Panc1 (cell line): ENCODE data around the gene BBS9.

Source experiments
- POLR2AphosphoS5 ChIP-seq: IDR thresholded peaks from 2 replicates; pipeline ENCODE4 v1.6.1; 2012; ENCODE audit warnings: mild to moderate bottlenecking, low read depth, low read length, moderate library complexity
- TCF7L2 ChIP-seq: IDR thresholded peaks from 2 replicates; pipeline ENCODE4 v1.6.1; 2011; ENCODE audit warnings: mild to moderate bottlenecking, low read depth, low read length, inconsistent platforms
- TF ChIP-seq, protein P1 (sequence below): fragments of 450-650 bp; IDR thresholded peaks from 2 replicates; pipeline ENCODE4 v1.5.1; 2017; ENCODE audit warnings: mild to moderate bottlenecking

DNA sequence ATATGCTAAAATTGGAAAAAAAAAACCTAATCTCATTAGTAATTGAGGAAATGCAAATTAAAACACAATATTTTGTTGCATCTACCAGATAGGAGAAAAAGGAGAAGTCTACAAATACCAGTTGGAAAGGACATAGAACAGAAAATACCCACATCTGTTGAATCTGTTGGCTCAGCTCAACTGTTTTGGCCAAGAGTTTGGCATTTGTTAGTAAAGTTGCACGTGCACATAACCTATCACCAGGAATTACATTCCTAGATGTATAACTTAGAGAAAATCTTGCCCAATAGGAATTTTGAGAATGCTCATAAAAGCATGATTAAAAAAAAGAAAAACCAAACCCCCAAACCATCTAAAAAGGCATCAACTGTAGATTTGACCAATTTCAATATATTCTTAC is 493.9 kb downstream of the BBS9 start:
- no peak for TF ChIP-seq TCF7L2
- TF ChIP-seq, protein P1, sequence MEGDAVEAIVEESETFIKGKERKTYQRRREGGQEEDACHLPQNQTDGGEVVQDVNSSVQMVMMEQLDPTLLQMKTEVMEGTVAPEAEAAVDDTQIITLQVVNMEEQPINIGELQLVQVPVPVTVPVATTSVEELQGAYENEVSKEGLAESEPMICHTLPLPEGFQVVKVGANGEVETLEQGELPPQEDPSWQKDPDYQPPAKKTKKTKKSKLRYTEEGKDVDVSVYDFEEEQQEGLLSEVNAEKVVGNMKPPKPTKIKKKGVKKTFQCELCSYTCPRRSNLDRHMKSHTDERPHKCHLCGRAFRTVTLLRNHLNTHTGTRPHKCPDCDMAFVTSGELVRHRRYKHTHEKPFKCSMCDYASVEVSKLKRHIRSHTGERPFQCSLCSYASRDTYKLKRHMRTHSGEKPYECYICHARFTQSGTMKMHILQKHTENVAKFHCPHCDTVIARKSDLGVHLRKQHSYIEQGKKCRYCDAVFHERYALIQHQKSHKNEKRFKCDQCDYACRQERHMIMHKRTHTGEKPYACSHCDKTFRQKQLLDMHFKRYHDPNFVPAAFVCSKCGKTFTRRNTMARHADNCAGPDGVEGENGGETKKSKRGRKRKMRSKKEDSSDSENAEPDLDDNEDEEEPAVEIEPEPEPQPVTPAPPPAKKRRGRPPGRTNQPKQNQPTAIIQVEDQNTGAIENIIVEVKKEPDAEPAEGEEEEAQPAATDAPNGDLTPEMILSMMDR = no peak
- no peak for TF ChIP-seq POLR2AphosphoS5
